ENCODE results near the gene TAS2R50.

TAS2R50 gene

GRCh38 chr12:10956085-10956484 is 30.6 kb downstream of the TAS2R50 start:
- in situ Hi-C loops (cut with MboI; ENCODE audit: low sequenced_read_pairs): no loop called here

GRCh38 chr12:10952645-10953044 is 34.1 kb downstream of the TAS2R50 start:
- in situ Hi-C loops (cut with MboI; ENCODE audit: low sequenced_read_pairs): no loop called here

- in situ Hi-C loops (cut with MboI; ENCODE audit: low sequenced_read_pairs): no loop called here
Observed at GRCh38 chr12:10943167-10943566, 43.5 kb downstream of the TAS2R50 start.

GRCh38 chr12:10941916-10942607 is 44.6 kb downstream of the TAS2R50 start:
- in situ Hi-C loops (cut with MboI; ENCODE audit: low sequenced_read_pairs): no loop called here

- in situ Hi-C loops (cut with MboI; ENCODE audit: low sequenced_read_pairs): no loop called here
Observed at GRCh38 chr12:10941369-10941768, 45.3 kb downstream of the TAS2R50 start.

- in situ Hi-C loops (cut with MboI; ENCODE audit: low sequenced_read_pairs): no loop called here
Observed at GRCh38 chr12:10940389-10940788, 46.3 kb downstream of the TAS2R50 start.

GRCh38 chr12:10939163-10939562 is 47.5 kb downstream of the TAS2R50 start, which contains the start of gene TAS2R14:
Gene TAS2R14, minus strand, starts transcription at chr12:10939263. Its CDS starts 56 bp downstream, at chr12:10939207.
- in situ Hi-C loops (cut with MboI; ENCODE audit: low sequenced_read_pairs): no loop called here

GRCh38 chr12:10936506-10936905 is 50.2 kb downstream of the TAS2R50 start:
- in situ Hi-C loops (cut with MboI; ENCODE audit: low sequenced_read_pairs): no loop called here

All from HL-60/S4 treated with phorbol 12-myristate 13-acetate at 8.2 ng/mL for 4 days and 3 days (cell line).